ENCODE data around the gene SLC4A4.

Gene SLC4A4

DNA sequence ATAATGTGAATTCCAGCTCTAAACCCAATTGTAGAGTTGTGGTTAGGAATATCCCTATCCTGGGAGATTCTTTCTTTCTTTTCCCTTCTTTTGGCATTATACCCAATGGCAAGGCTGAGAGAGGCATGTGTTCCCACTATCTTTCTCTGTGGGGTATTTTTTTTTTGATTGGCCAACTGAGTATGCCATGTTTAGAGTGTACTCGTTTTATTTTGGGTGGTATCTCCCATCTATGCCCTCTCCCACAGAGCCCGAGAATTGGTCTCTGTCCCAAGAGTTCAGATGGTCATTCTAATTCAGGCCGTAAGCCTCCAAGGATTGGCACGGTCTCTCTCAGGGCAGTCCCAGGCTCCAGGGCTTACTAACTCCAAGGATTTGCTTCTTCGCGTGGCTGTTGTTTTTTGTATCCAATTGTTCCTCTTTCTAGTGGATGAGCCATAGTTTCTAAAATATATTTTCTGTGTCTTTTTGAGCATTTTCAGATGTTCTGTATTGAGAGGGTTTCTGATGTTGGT, 198.8 kb downstream of the SLC4A4 start:
- DNase-seq (ENCODE audit: low read depth in 2 of 2) = no peak

DNA sequence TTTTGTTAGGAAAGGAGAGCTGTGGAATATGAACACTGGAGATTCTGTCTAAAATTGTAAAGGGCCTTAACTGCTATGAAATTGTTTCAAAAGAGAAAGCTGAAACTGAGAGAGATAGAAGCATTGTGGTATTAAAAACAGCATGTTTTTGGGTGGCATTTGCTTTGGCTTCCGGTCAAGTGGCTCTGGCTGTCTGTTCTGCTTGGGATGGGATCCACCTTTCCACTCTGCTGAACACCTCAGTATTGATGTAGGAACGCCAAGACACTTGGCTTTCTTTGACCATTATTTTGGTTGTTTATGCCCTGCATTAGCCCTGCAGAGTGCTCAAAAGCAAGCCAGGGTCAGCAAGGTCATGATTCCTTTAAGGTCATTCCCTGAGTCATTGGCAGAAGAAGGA, 199.7 kb downstream of the SLC4A4 start:
- no peak for DNase-seq (ENCODE audit: low read depth in 2 of 2)

DNA sequence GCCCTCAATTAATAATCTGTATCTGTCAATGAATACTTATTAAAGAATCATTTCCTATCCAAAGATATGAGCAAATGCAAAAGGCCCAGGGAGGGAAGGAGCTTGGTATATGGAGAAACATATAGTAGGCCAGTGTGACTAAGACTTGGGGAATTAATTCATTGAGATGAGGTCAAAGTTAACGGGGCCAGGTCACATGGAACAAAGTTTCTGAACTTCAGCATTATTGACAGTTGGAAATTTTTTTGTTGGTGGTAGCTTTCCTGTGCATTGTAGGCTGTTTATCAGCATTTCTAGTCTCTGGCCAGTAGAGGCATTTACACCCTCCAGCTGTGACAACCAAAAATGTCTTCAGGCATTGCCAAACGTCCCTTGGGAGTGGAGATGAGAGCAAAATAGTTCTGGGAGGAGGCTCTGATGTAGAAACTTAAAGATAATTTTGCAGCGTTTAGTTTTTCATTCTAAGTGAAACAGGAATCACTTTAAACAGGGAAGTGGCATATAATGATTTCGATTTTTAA, 202.0 kb downstream of the SLC4A4 start:
- DNase-seq (ENCODE audit: low read depth in 2 of 2) = no peak

DNA sequence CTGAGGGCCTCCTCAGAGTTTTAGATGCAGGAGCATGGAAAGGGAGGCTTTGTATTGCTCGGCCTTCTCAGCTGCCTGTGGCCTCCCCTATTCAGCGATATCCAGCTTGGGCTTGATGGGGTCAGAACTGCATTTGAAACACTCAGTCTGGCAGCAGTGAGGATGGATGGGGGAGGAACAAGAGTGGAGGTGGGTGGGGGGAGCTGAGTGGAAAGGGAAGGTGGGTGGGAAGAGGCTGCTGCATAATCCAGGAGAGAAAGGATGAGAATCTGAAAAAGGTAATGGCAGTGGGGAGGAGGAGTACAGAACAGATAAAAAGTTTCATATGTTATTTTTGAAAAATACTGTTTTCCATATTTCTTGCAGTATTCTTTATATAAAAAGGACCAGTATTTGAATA, 202.7 kb downstream of the SLC4A4 start:
- no peak for DNase-seq (ENCODE audit: low read depth in 2 of 2)

DNA sequence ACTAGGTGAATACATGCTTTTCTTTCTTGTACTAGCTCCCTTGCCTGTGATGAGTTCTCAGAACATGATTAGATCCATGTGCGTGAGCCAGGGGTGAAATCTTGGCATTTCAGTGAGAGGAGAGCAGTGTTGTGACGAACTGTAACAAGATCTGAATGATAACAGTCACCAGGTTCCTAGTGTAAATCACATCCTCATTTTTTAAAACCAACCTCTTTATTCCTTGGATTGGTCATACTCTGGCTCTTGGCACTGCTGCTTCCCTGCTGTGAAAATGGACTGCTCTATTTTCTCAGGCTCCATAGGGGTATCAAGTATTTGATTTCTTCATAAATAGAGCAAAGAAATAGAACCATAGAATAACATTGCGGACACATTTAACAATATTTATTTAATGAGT, 206.3 kb downstream of the SLC4A4 start:
- DNase-seq (ENCODE audit: low read depth in 2 of 2) = no peak

DNA sequence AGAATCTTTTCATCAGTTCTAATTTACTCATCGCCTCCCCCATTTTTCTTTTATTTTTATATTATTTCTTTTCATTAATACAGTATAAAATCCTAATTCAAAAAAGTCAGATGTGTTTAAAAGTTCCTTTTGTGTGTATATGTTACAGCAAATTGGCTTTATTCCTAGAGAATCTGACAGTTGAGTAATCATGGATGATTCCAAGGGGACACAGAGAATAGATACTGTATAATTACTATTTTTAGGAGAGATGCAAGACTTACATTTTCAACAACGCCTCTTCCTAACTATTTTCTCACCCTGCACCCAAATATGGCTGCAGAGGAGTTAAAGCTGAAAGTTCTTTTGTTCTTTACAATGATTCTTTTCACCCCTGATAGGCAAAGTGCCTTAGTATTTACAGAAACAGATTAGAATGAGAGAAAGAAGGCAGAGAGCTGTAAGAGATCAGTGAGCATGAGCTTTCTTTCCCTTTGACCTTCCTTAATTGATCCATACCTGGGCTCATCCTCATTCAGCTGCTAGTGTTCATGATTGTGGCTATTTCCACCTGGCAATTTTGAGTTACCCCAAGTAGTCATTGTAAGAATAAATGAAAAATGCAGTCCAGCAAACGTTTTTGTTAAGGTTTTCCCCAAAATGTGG, 210.8 kb downstream of the SLC4A4 start:
- no peak for DNase-seq (ENCODE audit: low read depth in 2 of 2)

DNA sequence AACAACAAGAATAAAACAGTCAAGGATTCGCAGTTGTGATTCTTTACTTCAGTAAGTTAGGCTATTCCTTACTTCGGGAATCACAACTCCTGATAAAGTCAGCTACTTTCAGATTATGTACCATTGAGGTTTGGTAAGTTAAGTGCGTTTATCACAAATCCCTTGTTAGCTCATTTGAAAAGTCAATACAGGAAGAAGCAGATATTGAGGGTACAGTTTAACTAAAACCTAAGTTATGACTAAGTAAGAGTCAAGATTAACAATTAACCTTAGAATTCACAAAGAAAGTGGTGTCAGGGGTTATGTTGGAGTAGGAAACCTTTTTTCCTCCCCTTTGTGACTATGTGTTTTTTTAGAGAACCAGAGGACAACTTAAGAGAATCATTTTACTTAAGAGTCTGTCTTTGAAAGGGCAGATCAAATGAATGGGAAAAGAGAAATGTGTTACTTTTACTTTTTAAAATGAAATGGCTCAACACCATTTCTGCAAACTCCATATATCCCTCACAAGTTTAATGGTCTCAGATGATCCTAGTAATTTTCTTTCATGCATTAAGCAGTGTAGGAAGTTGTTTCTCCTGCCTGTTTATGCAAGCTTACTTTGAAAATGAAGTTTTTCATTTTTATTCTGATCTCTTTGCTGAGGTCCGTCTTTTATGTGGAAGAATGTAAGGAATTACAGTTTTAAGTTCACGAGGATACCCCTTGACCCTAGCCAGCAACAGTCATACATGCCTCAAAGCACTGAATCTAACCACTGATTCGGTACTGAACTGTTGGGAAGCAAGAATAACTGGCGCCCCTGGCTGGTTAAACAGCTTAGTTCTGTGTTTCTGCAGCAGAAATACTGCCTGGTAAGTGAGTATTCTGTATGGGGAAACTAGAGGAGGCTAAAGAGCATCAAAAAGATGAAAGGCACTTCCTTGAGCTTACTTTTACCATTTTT, 211.7 kb downstream of the SLC4A4 start:
- DNase-seq (ENCODE audit: low read depth in 2 of 2) = no peak

DNA sequence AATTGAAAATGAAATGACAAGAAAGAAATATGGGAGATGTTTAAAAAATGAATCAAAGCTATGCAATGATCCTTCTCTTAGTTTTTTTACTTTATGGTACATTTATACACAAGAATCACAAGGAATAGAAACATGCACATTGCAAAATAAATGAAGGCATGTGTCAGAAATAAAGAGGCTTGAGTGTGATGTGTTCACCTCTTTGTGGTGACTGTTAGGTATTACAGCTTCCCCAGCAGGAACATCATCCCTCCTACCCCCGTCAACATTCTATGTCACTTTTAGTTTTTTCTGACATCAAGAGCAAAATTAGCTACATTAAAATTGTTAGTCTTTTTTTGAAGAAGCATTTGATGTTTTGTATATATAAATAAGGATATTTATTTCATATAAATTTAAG, 214.8 kb downstream of the SLC4A4 start:
- no peak for DNase-seq (ENCODE audit: low read depth in 2 of 2)

DNA sequence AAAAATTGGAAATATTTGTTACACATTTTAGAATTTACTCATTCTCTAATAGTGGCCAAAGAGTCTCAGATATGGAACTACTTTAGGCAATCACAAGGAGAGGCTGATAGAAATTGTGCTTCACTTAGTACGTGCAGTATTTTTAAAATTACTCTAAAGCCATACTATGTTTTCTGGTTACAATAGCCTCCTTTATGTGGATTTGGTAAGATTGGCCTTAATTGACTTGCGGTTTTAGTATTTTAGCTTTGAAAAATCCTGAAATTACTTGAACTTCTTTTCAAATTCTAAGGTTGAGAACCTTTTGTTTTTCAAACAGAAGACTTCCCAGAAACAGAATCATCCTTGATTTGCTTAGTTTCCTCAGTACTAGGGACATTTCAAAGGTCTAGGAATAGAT, 215.2 kb downstream of the SLC4A4 start:
- DNase-seq (ENCODE audit: low read depth in 2 of 2) = no peak

DNA sequence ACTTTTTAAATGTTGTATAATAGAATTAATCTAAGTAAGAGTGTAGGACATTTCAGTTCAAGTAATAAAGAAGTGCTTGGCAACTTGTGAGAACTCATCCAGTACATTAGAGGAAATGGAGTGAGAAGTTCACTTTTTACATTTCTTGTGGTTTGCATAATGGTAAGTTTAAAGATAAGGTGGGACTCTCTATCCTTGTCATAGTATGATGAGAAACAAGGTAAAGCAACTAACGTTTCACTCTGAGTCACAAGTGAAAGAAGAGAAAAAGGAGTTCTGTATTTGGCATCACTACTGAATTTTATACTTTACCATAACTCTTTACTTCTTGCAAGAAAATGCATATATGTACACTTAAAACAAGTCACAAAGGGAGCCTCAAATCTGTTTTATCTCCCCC, 219.4 kb downstream of the SLC4A4 start:
- no peak for DNase-seq (ENCODE audit: low read depth in 2 of 2)

DNA sequence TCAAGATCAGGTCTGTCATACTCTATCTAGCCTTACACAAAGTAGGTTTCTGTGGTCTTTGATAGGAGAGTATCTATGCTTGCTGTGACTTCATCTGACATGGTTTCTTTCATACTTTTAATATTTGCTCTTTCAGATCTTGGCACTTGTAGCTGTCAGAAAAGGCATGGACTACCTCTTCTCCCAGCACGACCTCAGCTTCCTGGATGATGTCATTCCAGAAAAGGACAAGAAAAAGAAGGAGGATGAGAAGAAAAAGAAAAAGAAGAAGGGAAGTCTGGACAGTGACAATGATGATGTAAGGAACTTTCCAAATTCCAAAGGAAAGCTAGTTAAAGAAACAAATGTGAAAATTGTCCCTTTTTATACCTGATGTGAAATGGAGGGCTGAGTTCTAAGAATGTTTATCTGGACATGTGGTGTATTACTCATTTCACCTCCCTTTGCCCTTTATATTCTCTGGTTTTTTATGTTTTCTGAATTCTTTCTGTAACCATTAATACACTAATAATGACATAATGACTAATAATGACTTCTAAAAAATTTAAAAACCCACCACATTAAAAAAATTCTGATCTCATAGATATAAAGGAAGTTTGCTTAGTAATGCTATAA, 221.2 kb downstream of the SLC4A4 start:
- DNase-seq (ENCODE audit: low read depth in 2 of 2) = no peak

DNA sequence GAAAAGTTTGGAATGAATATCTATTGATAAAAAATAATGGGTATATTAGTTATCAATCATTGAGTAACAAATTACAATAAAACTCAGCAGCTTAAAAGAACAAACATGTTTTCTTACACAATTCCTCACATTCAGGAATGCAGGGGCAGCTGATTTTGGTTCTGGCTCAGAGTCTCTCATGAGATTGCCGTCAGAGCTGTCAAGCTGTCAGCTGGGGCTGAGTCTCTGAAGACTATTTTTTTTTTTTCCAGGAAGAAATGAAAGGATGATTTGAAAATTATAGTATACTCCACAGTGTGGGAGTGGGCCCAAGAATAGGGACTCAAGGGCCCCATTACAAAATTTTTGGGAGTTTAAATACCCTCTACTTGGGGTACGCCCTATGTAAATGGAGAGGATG, 226.0 kb downstream of the SLC4A4 start:
- DNase-seq (ENCODE audit: low read depth in 2 of 2) = no peak

DNA sequence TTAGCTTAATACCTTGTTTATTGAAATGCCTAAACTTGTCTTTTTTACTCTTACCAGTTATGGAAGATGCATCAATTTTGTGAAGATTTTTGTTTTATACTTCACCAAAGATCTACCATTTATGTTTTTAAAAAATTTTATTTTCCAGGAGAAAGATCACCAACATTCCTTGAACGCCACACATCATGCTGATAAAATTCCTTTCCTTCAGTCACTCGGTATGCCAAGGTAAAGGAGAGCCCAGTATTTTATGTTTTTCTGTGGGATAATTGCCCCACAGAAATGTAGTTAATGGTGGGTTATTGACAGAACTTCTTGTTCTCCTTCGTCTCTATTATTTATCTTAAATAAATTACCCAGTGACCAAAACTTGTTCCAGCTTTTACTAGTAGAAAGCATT, 228.0 kb downstream of the SLC4A4 start:
- no peak for DNase-seq (ENCODE audit: low read depth in 2 of 2)

DNA sequence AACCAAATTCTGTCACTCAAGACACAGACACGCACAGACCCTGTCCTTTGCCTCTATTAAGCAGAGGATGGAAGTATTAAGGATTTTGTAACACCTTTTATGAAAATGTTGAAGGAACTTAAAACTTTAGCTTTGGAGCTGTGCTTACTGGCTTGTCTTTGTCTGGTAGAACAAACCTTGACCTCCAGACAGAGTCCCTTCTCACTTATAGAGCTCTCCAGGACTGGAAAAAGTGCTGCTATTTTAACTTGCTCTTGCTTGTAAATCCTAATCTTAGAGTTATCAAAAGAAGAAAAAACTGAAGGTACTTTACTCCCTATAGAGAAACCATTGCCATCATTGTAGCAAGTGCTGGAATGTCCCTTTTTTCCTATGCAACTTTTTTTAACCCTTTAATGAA, 229.3 kb downstream of the SLC4A4 start:
- no peak for DNase-seq (ENCODE audit: low read depth in 2 of 2)

DNA sequence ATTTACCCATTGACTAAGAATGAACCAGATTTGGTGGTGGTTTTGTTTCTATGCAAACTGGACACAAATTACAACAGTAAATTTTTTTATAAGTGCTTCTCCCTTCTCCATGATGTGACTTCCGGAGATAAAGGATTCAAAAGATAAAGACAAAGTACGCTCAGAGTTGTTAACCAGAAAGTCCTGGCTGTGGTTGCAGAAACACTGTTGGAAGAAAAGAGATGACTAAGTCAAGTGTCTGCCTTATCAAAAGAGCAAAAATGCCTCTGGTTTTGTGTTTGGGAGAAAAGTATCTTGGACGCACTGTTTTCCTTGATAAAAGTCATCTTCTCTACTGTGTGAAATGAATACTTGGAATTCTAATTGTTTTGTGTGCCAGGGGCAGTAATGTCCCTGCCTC, 231.7 kb downstream of the SLC4A4 start:
- DNase-seq (ENCODE audit: low read depth in 2 of 2) = no peak

DNA sequence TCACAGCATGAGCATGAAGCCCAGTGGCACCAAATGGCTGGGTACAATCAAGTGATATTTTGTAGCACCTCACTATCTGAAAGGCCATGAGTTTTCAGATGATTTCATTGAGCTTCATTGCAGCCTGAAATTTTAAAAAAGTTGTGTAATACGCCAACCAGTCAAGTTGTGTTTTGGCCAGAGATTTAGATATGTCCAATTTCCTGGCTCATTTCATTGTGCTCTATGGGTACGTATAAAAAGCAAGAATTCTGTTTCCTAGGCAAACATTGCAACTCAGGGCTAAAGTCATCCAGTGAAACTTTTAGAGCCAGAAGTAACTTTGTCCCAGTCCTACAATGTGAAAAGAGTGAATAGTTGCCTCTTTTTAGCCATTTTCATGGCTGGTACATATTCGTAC, 232.5 kb downstream of the SLC4A4 start:
- no peak for DNase-seq (ENCODE audit: low read depth in 2 of 2)

DNA sequence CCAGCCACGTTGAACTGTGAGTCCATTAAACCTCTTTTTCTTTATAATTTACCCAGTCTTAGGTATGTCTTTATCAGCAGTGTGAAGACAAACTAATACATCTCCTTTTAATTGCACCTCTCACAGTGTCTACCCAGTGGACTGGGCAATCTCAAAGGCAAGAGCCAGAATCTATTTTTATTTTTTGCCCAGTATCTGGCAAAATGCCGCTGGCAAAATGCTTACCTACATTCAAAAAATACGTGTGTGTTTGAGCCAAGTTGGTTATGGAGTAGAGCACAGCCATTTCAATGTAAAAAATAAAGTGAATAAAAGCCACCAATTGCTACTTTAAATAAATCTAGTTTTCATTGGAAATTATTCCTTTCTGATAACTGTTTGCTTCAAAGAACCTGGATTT, 245.2 kb downstream of the SLC4A4 start:
- DNase-seq (ENCODE audit: low read depth in 2 of 2) = no peak

DNA sequence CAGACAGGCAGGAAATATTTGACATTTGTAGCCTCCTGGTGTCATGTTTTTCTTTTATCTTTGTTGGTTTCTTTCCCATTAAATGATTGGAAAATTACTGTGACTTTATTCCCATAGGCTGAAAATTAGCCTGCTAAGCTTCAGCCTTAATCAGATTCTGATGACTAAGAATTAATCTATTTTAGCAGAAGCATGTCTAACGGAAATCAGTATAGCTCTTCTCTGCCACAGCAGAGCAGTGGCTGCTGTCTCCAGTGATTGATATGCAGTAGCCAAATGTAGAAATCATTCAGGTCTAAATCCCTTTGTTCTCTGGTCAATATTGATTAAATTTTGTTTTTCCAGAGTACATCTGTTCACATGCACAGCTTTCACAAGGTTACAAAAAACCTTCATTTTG, 245.8 kb downstream of the SLC4A4 start:
- no peak for DNase-seq (ENCODE audit: low read depth in 2 of 2)

DNA sequence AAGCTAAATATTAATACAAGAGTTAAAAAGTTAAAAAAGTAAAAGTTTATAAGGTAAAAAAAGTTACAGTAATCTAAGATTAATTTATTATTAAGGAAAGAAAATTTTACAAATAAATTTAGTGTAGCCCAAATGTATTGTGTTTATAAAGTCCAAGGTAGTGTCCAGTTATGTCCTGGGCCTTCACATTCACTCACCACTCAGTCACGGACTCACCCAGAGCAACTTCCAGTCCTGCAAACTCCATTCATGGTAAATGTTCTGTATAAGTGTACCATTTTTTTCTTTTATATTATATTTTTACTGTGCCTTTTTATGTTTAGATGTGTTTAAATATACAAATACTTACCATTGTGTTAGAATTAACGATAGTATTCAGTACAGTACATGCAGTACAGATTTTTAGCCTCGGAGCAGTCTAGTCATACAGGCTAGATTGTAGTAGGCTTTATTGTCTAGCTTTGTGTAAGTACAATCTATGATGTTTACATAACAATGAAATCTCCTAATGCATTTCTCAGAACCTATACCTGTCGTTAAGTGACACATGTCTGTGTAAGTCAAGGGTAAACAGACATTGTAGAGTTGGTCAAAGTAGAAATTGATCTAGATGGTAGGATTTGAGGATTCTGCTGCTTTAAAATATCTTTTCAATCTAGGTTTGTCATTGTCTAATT, 247.4 kb downstream of the SLC4A4 start:
- no peak for DNase-seq (ENCODE audit: low read depth in 2 of 2)

DNA sequence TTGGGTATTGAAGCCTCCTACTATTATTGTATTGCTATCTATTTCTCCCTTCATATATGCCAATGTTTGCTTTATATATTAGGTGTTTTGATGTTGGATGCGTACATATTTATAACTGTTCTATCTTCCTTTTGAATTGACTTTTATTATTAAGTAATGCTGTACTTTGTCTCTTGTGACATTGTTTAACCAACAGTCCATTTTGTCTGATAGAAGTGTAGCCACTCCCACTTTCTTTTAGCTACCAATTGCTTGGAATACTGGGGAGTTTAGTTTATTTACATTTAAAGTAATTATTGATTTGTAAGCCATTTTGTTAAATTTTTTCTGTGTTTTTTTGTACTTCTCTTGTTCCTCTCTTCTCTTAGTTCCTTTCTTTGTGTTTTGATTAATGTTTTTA, 249.2 kb downstream of the SLC4A4 start:
- no peak for DNase-seq (ENCODE audit: low read depth in 2 of 2)

DNA sequence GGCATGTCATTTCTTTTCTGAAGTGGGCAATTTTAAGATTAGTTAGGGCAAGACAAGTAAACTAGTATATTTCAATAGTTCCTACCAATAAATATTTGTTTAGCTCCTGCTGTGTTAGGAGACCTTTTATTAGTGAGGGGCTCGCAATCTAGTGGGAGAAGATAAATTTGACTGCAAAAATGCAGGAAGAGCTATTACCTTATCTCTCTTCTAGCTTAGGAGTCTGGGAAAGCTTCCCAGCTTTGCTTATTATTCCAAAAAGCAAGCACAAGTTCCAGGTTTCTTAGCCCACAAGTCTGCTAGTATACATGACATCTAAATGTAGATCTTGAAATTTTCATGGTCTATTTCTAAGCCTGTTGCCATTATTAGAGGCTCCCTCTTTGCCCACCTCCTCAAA, 254.0 kb downstream of the SLC4A4 start:
- no peak for DNase-seq (ENCODE audit: low read depth in 2 of 2)

DNA sequence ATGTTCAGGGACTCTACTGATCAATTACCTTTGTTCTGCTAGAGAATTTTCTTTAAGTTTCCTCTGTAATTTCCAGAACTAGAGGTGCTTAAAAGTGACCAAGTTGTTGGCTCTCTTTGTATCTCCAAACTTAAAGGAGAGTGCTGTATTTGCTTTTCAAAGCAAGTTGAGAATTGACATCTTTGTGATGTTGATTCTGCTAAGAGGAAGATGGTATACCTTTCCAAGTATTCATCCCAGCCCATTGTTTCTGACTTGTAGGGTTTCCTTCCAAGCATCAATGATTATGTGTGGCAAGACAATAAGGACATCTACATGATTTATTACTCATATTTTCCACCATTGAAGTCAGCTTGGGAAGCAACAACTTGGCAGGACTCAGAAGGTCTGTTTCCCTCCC, 254.5 kb downstream of the SLC4A4 start:
- no peak for DNase-seq (ENCODE audit: low read depth in 2 of 2)

Measured in stimulated activated CD8-positive, alpha-beta memory T cell treated with anti-CD3 and anti-CD28 coated beads, Interleukin-2, amount 100 ng/mL, for 48 hours (primary cell).